Neural crest cell (in vitro differentiated cells): ENCODE measurements around the gene DMRTB1. TPM values are rescaled to one million over a fixed set of nuclear protein-coding genes. Genes with fewer than 3 reads are reported as not detected.

Source experiments
- DNase-seq: peaks from one replicate; pipeline ENCODE4 v3.0.0; 2021; ENCODE audit warnings: low read depth, mixed read lengths, low spot score
- H3K27ac Mint-ChIP-seq: one replicate; pipeline ENCODE4 v1.8.0; 2021; ENCODE audit warnings: mild to moderate bottlenecking, mixed read lengths; ENCODE audit not compliant: unreplicated experiment
- H3K27me3 Mint-ChIP-seq: 2 replicates; pipeline ENCODE4 v1.8.0; 2021; ENCODE audit warnings: low read depth, mild to moderate bottlenecking, mixed read lengths
- H3K36me3 Mint-ChIP-seq: 2 replicates; pipeline ENCODE4 v1.8.0; 2021; ENCODE audit warnings: low read depth, mild to moderate bottlenecking, mixed read lengths
- H3K4me1 Mint-ChIP-seq: 2 replicates; pipeline ENCODE4 v1.8.0; 2021; ENCODE audit warnings: mixed read lengths
- H3K4me3 Mint-ChIP-seq: one replicate; pipeline ENCODE4 v1.8.0; 2021; ENCODE audit warnings: mild to moderate bottlenecking, mixed read lengths
- H3K9me3 Mint-ChIP-seq: 2 replicates; pipeline ENCODE4 v1.8.0; 2021; ENCODE audit warnings: mixed read lengths
- total RNA-seq: library from RNA; stranded (reverse); gene quantifications from 2 replicates; pipeline ENCODE4 v1.2.1, GENCODE V29; 2021
- TF ChIP-seq, protein P1 (sequence below): fragments of 200-600 bp; sonication (generic); conservative IDR thresholded peaks from 2 replicates; pipeline ENCODE4 v1.5.0; 2021; ENCODE audit warnings: antibody characterized with exemption, mild to moderate bottlenecking

The DMRTB1 gene
- total RNA-seq, 1 donor from 2014 or later = not detected

DNA sequence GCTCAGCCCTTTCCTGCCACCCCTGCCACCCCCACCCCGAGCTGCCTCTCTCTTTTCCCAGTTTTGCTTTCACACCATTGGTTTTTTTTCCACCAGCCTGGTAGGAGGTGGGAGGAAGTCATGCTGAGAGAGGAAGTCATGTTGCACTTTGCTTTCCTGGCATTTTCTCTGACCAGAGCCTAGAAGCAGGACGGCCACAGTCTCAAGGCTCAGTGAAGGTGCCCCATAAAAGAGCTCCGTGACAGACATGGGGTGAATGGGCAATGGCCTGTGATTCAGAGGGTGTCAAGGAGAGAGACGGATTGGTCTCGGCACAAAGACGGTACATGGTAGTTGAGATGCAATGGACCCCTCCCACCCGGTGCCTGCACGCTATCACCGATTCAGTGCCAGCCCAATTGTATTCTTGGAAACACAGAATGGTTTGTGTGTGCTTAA is 42.1 kb upstream of the DMRTB1 start:
- Mint-ChIP-seq H3K4me1 (peaks cover 36% of the 10 kb centered on the region), H3K4me3 (no peak overlapping the region), H3K9me3 (peaks cover 2% of the 10 kb centered on the region), H3K27me3 (peaks cover 10% of the 10 kb centered on the region), H3K27ac (no peak overlapping the region), H3K36me3 (no peaks in the 10 kb centered on the region)
- TF ChIP-seq, protein P1, sequence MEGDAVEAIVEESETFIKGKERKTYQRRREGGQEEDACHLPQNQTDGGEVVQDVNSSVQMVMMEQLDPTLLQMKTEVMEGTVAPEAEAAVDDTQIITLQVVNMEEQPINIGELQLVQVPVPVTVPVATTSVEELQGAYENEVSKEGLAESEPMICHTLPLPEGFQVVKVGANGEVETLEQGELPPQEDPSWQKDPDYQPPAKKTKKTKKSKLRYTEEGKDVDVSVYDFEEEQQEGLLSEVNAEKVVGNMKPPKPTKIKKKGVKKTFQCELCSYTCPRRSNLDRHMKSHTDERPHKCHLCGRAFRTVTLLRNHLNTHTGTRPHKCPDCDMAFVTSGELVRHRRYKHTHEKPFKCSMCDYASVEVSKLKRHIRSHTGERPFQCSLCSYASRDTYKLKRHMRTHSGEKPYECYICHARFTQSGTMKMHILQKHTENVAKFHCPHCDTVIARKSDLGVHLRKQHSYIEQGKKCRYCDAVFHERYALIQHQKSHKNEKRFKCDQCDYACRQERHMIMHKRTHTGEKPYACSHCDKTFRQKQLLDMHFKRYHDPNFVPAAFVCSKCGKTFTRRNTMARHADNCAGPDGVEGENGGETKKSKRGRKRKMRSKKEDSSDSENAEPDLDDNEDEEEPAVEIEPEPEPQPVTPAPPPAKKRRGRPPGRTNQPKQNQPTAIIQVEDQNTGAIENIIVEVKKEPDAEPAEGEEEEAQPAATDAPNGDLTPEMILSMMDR = no peak
- no peak for DNase-seq

DNA sequence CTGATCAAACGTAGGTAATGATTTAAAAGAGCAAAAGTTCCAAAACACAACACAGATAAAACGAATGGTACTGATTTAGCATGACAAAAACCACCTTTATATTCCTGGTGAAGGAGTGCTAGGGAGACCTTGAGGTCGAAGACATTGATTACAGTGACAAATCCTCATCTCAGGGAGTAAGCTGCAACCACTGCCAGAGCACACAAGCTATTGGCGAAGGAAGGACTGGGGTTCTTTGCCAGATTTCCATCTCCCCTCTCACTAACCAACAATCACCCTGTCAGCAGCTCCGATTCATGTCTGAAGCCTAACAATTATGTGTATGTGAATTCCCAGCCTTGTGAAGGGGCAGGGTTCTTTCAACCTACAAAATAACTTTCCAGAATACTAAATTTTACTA is 40.2 kb upstream of the DMRTB1 start:
- H3K9me3 Mint-ChIP-seq = peaks cover 2% of the 10 kb centered on the region
- TF ChIP-seq, protein P1 = no peak
- H3K27ac Mint-ChIP-seq = no peak overlapping the region
- peaks cover 10% of the 10 kb centered on the region for H3K27me3 Mint-ChIP-seq
- no peaks in the 10 kb centered on the region for H3K36me3 Mint-ChIP-seq
- H3K4me1 Mint-ChIP-seq = peaks cover 26% of the 10 kb centered on the region
- no peak overlapping the region for H3K4me3 Mint-ChIP-seq
- no peak for DNase-seq

DNA sequence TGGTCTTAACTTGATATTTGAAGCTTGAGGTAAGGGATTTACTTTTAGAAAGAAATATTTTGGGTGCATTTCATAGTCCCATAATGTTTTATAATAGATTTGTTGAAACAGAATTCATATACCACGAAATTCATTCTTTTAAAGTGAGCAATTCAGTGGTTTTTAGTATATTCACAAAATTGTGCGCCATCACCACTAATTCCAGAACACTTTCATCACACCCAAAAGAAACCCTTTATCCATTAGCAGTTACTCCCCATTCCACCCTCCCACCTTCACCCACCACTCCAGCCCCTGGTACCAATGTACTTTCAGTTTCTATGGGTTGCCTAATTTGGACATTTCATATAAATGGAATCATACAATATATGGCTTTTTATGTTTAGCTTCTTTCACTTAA is 38.9 kb upstream of the DMRTB1 start:
- TF ChIP-seq, protein P1 = no peak
- peaks cover 11% of the 10 kb centered on the region for H3K27me3 Mint-ChIP-seq
- DNase-seq = no peak
- H3K27ac Mint-ChIP-seq = no peak overlapping the region
- H3K4me3 Mint-ChIP-seq = no peak overlapping the region
- peaks cover 3% of the 10 kb centered on the region for H3K9me3 Mint-ChIP-seq
- H3K36me3 Mint-ChIP-seq = no peaks in the 10 kb centered on the region
- peaks cover 26% of the 10 kb centered on the region for H3K4me1 Mint-ChIP-seq

DNA sequence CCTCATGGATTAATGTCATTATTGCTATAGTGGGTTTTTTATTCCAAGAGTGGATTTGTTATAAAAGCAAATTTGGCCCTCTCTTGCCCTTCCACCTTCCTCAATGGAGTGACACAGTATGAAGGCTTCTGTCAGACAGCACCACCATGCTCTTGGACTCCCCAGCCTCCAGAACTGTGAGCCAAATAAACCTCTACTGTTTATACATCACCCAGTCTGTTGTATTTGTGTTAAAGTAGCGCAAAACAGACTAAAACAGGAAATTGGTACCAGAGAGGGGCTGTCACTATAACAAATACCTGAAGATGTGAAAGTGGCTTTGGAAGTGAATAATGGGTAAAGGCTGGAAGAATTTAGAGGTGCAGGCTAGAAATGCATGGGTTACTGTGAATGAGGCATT is 38.0 kb upstream of the DMRTB1 start:
- H3K36me3 Mint-ChIP-seq = no peaks in the 10 kb centered on the region
- peaks cover 24% of the 10 kb centered on the region for H3K4me1 Mint-ChIP-seq
- no peak for DNase-seq
- TF ChIP-seq, protein P1 = no peak
- H3K4me3 Mint-ChIP-seq = no peak overlapping the region
- peaks cover 13% of the 10 kb centered on the region for H3K27me3 Mint-ChIP-seq
- peaks cover 5% of the 10 kb centered on the region for H3K9me3 Mint-ChIP-seq
- H3K27ac Mint-ChIP-seq = no peak overlapping the region

DNA sequence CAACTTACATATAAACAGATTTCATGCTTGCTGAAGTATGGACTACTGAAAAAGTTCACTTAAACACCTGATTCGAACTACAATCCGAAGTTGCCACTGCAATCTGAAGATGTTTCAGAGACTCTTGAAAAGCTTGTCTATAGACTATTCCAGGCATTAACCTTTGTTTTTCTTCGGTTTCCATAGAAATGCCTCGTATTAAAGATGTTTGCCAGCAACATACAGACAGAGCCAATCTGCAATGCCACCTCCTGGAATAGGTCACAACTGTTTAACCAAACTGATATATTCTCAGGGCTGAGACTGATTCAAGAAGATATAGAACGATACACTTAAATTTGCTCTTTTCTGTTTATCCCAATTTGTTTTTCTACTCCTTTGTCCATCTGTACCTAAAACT is 28.9 kb upstream of the DMRTB1 start:
- H3K27me3 Mint-ChIP-seq = peaks cover 7% of the 10 kb centered on the region
- TF ChIP-seq, protein P1 = no peak
- no peak overlapping the region for H3K27ac Mint-ChIP-seq
- H3K36me3 Mint-ChIP-seq = no peaks in the 10 kb centered on the region
- H3K9me3 Mint-ChIP-seq = peaks cover 7% of the 10 kb centered on the region
- H3K4me1 Mint-ChIP-seq = peaks cover 12% of the 10 kb centered on the region
- no peak overlapping the region for H3K4me3 Mint-ChIP-seq
- DNase-seq = no peak

DNA sequence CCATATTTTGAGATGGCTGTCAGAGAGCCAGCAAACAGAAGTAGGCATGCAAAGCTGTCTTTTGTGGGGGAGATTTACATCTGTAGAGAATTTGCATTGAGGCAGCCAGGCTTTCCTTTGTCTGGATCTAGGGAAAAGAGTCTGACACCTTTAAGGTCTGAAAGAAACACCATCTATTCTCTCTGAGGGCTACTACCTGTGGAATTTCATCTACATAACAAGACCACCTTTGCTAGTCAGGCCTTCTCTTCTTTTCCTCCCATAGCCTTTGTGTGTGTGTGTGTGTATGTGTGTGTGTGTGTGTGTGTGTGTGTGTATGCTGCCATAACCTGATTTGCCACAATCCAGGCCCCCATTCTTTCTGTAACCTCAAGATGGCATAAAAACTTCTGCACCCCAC is 28.4 kb upstream of the DMRTB1 start:
- Mint-ChIP-seq H3K36me3 (no peaks in the 10 kb centered on the region), H3K27me3 (peaks cover 4% of the 10 kb centered on the region), H3K4me1 (peaks cover 12% of the 10 kb centered on the region), H3K4me3 (no peak overlapping the region), H3K27ac (no peak overlapping the region), H3K9me3 (peaks cover 4% of the 10 kb centered on the region)
- DNase-seq = no peak
- TF ChIP-seq, protein P1 = no peak
